MV-4-11 (cell line): ENCODE data around the gene EZR.

Experiments
- DNase-seq: peaks from one replicate; lab custom pipeline; 2025; lab: John Stamatoyannopoulos, UW

EZR gene

GRCh38 chr6:158760618-158761250 is 58.4 kb downstream of the EZR start:
- DNase-seq, result no peak

DNA sequence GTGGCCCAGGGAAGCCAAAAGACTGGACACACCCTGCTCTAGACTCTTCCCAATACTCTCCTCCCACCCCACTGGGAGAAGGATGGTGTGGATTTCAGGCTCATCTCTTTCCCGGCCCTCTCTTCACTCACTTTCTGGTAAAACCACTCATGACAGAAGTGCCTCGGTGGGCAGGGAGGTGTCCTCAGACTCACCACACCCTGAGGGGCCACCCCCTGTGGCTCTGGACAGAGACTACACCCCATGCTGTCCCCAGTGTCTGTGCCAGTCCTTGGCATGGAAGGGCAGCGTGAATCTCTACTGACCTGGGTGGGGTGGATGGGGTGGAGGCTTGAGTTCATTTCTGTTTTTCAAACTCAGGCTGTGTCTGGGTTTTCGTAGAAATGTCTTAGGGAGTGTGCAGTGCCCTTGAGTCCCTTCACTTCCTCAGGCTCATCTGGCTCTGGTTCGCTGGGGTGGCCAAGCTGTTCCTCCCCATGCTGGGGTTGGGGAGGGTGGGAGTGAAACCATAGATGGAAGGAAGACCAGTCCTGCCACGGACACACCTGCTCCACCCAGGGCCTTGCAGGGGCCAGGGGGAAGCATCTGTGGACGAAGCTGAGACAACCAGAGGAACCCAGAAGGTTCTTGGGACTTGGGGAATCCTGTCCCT is 59.1 kb downstream of the EZR start:
- DNase-seq, result no peak

GRCh38 chr6:158758941-158759479 is 60.2 kb downstream of the EZR start:
- DNase-seq, result no peak

- DNase-seq, result no peak
Measured at GRCh38 chr6:158758451-158758860, 60.7 kb downstream of the EZR start.

DNA sequence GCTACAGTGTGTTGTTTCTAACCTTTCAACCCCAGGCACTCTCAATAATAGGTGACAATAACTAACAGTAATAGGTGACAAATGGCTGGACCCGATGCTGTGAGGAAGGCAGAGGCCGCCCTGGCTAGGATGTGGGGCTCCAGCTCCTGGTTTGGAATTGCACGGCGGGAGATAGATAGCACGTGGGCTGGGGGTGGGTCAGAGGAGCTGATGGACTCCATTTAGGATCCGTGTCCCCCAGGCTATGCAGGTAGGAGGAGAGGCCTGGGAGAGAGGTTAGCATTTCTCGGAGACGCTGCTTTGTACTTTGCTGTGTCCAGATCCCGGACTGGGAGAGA is 61.4 kb downstream of the EZR start:
- DNase-seq, result no peak

DNA sequence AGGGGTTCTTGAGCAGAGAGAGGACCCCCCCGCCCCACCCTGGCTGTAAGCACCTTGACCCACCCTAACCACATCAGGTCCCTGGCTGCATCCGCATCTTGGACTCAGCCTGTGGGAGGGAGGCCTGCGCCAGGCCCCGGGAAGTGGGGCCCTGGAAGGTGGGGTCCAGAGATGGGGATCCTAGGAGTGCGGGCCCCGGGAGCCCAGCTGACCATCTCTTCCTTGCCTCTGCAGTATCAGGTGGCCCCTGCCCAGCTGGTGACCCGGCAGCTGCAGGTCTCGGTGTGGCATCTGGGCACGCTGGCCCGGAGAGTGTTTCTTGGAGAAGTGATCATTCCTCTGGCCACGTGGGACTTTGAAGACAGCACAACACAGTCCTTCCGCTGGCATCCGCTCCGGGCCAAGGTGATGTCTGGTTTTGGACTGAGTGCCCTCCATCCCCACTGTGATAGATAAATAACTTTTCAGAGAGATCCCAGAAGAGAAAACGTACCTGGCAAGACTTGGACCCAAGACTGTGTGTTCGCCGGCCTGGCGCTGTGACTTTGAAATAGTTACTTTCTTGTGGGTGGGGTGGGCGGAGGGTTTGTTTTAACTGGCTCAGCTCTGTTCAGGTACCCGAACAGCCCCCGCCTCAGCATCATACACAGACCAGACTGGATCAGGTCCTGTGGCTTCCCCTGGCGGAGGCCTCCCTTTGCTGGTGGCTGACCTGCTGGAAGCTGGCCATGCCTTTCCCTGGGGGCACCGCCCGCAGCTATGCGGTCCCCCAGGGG is 62.0 kb downstream of the EZR start:
- no peak for DNase-seq

GRCh38 chr6:158756126-158756525 is 63.0 kb downstream of the EZR start:
- no peak for DNase-seq

- no peak for DNase-seq
Measured at GRCh38 chr6:158755636-158756035, 63.5 kb downstream of the EZR start.

- no peak for DNase-seq
Measured at GRCh38 chr6:158754738-158755137, 64.4 kb downstream of the EZR start.

GRCh38 chr6:158753811-158754210 is 65.4 kb downstream of the EZR start:
- DNase-seq, result no peak

GRCh38 chr6:158752613-158753012 is 66.6 kb downstream of the EZR start:
- no peak for DNase-seq

DNA sequence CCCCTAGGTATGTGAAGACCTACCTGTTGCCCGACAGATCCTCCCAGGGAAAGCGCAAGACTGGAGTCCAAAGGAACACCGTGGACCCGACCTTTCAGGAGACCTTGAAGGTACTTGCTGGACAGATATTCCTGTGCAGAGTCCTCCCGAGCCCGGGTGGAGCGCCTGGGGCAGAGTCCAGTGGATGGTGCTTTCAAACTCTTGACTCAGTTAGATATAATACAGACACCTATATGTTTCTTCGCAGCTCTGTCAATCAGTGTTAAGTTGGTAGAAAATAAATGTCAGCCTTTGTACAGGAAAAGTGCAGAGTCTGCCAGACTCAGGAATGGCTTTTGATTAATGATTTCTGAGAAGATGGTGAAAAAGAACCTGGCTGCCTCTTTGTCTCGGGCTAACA is 67.2 kb downstream of the EZR start:
- DNase-seq, result no peak

GRCh38 chr6:158751224-158751623 is 67.9 kb downstream of the EZR start:
- DNase-seq, result no peak

DNA sequence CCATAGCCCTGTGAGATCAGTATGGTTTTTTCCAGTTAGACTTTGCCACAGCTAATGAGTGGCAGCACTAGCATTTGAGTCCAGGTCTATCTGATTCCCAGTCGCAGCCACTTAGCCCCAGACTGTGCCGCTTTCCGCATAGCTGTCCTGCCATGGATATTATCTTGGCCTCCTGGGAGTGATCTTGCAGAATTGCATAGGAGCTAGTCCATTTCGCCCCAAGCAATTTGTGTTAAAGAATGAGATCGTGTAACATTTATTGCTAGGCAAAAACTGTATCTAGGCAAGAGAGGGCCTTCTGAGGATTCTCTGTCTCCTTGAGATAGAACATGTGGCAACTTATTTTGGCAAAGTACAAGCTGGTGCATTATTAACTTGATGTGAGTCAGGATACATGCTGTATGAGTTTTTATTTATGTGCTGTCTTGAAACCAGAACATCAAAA is 74.2 kb downstream of the EZR start:
- DNase-seq, result no peak

DNA sequence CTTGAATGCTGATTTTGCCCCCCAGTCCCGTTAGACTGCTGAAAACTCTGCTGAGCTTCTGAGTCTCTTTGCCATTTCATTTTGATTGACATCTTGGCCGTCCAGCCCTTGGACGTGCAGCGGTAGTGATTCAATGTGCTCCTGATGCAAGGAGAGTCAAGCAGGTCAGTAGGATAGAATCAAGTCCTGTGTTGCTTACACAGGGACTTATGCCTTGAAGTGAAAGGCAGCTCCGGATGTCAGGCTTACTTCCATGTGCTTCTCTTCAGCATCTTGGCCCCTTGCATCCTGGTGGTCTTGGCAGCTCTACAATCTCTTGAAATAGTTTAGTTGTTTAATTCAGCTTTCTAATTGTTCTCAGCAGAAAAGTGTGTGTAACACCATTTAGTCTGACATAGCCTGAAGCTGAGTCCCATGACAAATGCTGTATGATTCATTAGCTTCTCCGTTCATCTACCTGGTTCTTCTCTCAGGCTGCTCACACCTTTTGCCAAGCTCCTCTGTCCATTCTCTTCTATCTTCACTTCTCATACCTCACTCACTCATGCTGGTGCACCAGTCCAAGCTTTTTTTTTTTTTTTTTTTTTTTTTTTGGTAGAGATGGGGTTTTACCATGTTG is 76.0 kb downstream of the EZR start:
- no peak for DNase-seq

- DNase-seq, result no peak
Measured at GRCh38 chr6:158739673-158740072, 79.5 kb downstream of the EZR start.

- DNase-seq, result peak; percentile 87
Measured at GRCh38 chr6:158737710-158738615, 81.2 kb downstream of the EZR start.

GRCh38 chr6:158737082-158737709 is 82.0 kb downstream of the EZR start:
- DNase-seq, result no peak

GRCh38 chr6:158735009-158735408 is 84.2 kb downstream of the EZR start:
- DNase-seq, result no peak

- no peak for DNase-seq
Measured at GRCh38 chr6:158730541-158730907, 88.6 kb downstream of the EZR start.

DNA sequence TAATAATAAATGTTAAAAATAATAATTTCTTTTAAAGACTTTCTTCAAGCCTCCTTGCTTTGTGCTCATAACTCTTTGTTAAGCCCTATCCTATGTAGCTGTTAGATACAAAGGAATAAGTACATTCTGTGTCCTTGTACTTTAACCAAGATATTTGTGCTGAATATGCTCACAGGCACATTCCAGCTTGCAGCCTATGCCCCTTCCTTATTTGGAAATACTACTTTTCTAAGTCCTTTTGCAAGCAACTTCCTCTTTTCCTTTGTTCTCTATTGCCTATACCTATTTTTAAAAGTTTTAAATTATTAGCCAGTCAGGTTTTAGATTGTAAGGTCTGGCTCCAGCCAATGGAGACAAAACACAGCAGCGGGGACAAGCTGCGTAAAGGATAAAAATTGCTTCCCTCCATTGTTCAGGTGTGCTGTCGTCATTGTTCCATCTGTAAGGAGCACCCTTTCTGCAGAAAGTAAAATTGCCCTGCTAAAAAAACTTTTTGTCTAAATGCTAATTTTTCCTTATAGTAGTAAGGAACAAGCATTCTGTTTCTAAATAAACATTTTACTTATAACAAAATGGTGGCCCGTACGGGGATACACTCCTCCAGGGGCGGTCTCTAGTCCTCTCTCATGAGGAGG is 89.1 kb downstream of the EZR start:
- peak; percentile 77 for DNase-seq
